Medulla oblongata (tissue), 1 donor: Measurements from ENCODE around the gene RPS14.

Source experiments
- DNase-seq: peaks from one replicate; pipeline ENCODE4 v3.0.0-alpha.2; 2015; ENCODE audit errors: extremely low spot score

Gene RPS14

GRCh38 chr5:150413176-150413901 lies 36.2 kb downstream of the RPS14 start:
- DNase-seq, result no peak

DNA sequence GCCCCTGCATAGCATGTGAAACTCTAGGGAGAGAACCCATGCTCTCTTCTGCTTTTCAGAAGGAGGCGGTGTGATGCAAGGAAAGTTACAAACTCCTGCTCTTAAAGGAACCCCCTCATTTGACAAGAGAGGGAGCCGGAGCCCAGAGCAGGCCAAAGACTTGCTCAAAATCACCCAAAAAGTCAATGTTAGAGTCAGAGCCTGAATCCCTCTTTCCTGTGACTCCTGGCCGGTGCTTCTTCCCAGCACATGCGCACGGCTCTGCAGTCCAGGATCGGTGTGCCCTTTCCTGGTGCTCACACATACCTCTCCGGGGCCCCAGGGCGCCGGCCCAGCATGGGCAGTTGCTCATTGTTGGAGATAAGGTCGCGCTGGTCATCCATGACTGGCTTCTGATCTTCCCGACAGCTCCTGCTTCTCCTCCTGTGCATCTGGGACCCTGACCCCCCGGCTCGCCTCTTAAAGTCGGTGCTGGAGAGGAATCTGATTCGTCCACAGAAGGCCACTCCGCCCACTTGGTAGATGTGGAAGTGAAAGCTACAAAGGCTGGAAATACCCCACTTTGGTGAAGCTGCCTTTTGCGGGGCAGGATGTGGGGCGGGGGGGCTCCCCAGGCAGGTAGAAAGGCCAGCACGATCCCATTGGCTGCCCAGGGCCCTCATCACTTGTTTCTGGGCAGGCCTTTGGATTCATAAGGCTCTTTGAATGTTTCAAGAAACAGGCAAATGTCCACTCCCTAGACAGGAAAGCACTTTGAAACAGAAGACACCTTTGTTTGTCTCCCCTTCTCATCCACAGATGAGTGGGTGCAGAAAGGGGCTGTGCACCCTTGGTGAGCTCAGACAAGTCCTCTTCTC lies 37.0 kb downstream of the RPS14 start, which contains the start of gene CD74:
Gene CD74 (minus strand): TSS at position 592 of the 857 bp plus-strand sequence. CDS start 161 bp downstream, at position 431.
- peak; percentile 92 for DNase-seq

DNA sequence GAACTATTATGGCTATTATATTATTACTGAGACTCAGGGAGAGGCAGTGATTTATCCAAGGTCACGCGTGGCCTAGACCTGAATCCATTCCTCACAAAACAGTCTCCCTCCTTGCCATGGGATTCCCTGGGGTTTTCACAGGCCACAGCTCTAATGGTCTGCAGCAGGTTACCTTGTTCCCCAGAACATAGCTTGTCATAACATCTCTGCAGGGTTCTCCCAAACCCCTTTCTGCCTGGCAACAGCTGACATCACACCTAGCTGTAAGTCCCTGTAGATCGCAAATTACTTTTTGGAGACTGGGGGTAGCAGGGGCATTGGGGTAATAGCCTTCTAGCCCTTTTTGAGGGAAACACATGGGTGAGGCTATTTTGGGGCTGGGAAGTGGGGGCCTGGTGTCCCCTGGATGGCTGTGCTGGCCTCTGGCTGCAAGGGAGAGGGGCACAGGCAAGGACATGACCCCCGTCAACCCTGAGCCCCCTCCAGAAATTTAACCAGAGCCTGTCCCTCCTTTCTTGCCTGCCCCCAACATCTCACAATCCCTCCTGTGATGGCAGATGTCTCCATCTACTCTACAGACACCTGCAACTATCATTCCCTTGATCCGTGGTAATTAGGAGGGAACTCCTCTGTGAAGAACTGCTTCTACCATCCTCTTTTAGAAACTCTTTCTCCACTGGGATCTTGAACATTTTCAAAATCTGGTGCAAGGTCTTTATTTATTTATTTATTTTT lies 38.1 kb downstream of the RPS14 start:
- peak; percentile 62 for DNase-seq

DNA sequence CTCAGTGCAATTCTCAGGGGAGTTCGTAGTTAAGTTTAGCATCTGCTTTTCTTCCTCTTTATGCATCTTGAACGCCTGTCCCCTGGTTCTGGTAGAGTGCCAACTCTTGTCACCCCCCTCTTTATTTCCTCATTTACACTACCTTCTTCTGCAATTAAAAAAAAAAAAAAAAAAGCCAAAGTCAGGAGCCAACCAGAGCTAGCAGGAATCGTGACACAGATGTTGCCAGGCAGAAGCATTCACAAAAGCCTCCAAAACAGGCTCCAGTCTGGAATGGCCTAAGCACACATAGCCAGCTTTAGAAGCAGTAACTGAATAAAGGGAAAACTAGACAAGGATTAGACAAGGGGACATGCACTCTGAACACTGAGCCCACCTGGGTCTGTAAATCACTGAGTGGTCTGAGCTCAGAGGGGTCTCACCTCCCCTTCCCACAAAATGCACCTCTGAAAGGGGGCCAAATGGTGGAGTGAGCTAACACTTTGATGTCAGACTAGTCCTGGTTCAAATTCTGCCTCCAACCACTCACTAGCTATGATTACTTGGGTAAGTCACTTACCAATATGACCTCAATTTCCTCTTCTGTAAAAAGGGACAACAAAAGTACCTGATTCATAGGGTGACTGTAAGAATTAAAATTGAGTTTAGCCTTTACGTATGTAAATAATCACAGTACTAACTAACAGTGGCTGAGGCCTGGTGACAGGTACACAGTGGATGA lies 38.9 kb downstream of the RPS14 start:
- DNase-seq, result peak; percentile 94

DNA sequence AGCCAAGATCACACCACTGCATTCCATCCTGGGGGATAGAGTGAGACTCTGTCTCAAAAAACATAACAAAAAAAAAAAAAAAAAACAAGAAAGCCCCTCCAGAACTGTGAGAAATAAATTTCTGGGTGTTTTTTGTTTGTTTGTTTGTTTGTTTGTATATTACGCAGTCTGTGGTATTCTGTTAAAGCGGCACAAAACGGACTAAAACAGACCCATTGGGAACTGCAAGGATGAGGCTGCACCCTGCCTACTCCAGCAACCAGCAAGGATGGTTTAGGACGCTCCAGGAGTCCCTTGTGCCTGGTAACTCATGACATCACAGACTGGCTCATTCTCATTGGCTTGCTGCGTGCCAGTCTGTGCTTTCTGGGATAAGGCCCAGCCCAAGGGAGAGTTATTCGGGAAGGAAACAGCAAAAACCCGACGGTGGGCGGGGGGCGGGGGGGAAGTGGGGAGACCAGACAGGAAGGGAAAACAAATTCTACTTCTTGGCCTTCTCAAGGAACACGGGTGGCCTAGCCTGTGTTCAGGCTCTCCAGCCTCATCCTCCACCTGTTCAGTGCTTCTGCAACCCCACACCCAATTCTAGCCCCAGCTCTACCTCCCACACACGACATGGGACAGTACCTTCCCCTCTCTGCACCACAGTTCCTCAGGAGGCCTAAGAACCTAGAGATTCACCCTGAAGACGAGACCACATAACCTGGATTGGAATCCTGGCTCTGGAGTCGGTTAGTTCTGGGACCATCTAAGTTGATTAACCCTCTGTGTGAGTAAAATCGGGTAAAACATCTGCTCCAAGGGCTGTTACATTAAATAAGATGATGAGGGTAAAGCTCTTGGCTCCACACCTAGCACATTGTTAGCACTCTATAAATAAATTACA lies 39.7 kb downstream of the RPS14 start:
- DNase-seq, result peak; percentile 98

- no peak for DNase-seq
Observed at GRCh38 chr5:150408231-150408943, 41.2 kb downstream of the RPS14 start.

DNA sequence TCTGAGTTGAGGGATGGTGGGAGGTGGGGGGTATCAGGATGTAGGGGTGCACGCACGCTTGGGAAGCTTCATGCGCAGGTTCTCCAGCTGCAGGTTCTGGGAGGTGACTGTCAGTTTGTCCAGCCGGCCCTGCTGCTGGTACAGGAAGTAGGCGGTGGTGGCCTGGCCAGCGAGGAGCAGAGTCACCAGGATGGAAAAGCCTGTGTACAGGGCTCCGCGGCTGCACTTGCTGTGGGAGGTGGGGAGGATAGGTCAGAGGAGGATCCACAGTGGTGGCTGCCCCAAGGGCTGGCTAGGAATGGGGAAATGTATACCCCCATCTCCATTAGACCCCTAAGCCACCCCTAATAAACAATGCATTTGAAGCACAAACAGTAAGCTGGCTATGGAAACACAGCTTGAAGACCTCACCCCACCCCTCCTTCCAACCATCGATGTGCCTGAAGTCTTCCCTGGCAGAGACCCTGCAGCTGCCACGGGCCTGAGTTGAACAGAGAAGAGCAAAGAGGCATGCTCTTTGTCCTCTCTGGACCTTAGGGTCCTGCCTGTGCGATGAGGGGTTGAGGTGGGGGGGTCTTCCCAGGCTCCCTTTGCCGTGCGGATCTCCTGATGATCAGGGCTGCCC lies 42.3 kb downstream of the RPS14 start:
- no peak for DNase-seq

DNA sequence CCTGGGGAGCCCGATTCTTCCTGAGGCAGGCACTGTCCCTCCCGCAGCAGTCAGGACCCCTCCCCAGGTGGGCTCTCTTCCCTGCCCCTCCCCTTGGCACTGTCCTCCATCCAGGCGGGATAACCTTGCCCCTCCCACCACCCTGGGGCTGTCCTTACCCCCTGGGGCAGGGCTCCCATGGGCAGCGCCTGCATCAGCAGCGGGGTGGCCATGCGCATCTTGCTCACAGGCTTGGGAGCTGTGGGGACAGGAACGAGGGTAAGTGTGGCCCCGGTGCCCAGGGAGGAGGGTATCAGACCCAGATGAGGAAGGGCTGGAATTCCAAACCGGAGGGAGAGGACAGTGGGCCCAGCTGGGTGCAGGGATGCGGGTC lies 42.8 kb downstream of the RPS14 start:
- DNase-seq, result no peak

DNA sequence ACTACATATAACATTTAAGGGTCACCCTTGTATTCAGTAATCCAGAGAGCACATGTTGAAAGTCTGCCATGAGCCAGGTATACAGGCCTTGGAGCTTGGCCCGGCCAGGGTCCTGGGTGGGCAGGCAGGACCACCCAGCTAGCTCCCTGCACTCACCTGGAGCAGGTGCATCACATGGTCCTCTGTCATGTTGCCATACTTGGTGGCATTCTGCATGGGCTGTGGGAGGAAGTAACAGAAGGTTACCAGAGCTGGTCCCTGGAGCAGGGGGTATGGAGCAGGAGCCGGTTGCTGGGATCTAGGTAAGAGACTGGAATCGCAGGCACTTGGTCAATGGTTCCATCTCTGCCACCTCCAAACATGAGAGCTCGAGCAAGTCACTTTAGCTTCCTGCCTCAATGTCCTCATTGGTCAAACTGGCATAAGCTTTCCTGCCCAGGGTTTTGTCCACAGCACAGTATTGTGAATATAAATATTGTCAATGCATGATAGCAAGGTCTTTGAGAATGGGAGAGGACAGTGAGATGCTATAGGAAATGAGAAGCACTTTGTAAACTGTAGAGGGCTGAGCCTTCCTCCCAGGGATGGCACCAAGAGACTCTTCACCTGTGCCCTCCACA lies 43.3 kb downstream of the RPS14 start:
- no peak for DNase-seq

DNA sequence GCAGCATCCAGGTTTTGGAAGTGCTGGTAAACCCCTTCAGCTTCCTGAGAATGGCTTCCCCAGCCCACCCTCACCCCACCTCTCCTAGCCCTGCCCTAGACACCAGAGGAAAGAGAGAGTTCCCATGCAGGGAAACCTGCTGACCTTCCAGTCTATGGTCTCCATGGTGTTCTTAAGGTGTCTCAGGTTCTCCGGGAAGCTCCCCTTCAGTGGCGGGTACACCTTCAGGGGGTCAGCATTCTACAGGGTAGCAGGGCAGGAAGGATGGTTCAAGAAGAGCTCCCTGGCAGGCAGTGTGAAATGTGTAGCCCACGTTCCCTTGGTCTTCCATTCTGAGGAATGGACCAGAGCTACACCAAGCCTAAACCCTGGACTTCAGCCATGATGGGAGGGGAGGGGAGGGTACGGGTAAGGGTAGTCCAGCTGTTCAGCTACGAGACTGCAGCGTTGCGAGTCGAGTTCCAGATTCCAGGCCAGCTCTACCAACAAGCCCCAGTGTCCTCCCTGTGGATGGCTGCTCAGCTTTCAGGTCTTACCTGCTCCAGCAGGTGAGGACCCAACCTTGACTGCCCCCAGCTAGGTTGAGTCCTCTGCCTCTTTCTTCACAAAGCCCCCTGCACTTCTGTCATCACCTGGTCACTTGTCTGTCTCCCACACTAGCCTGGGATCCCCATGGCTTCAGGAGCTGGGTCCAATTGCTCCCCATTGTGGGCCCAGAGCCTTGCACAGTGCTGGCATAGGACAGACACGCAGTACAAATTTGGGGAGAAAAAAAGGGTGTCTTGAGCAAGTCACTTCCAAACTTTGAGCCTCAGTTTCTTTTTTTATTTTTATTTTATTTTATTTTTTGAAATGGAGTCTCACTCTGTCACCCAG lies 44.4 kb downstream of the RPS14 start:
- DNase-seq, result no peak

- no peak for DNase-seq
Observed at GRCh38 chr5:150404535-150404934, 45.0 kb downstream of the RPS14 start.

DNA sequence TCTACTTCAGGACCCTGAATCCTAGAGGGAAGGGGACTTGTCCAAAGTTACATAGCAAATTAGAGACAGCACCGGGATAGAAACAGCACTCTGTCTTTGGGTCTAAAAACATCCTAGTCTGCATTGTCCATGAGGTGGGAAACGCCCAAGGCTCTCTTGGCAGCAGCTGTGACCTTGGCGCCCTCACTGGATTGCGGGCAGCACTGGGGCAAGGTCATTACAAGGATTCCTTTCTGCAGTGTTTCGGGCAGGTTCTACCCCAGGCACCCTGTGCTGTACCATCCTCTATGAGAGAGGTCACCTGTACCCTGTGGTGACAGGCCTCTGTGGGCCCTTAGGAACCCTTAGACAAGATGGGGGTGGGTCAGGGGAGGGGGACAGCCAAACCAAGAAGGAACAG lies 45.4 kb downstream of the RPS14 start:
- no peak for DNase-seq

DNA sequence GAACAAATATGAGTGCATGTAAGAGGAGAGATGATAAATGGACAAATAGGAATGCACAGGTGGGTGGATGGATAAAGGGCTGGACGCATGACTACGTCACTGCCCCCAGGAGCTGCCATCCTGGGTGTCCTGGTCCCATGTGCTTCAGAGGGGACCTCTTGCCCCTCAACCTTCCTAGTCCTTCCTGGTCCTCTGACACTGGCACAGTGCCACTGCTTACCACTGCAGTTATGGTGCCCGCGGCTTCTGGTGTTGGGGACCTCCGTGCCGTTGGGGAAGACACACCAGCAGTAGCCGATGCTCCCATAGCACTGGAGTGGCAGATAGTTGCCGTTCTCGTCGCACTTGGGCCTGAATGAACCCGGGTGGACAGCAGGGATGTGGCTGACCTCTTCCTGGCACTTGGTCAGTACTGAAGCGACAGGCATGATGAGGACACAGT lies 46.6 kb downstream of the RPS14 start:
- DNase-seq, result no peak

- no peak for DNase-seq
Observed at GRCh38 chr5:150402229-150402773, 47.2 kb downstream of the RPS14 start.

- DNase-seq, result no peak
Observed at GRCh38 chr5:150401376-150402228, 47.9 kb downstream of the RPS14 start.

- no peak for DNase-seq
Observed at GRCh38 chr5:150401076-150401375, 48.5 kb downstream of the RPS14 start.
